B cell (primary cell): ENCODE data around the gene HDAC11. TPM values are rescaled to one million over a fixed set of nuclear protein-coding genes. Genes with fewer than 3 reads are reported as not detected.

ENCODE experiments used
- ATAC-seq: fragments of 200-7000 bp; cut with Tn5 transposase; one replicate; pipeline ENCODE4 v1.10.0; 2021; ENCODE audit warnings: low read depth, mild to moderate bottlenecking, moderate number of reproducible peaks, moderate library complexity
- CTCF ChIA-PET: fragments of 350-600 bp; sonication (Branson Sonifier 250); formaldehyde crosslinking; loops from one replicate; lab custom pipeline; 2021; ENCODE audit warnings: antibody characterized with exemption, inconsistent platforms; lab: Charles Lee
- POLR2A ChIA-PET: fragments of 350-600 bp; sonication (Branson Sonifier 250); formaldehyde crosslinking; loops from one replicate; lab custom pipeline; 2021; ENCODE audit warnings: antibody characterized with exemption; lab: Charles Lee
- DNase-seq: peaks from one replicate; pipeline ENCODE4 v3.0.0; 2013
- H2AFZ ChIP-seq: 2 replicates; pipeline ENCODE4 v1.6.1; 2012; ENCODE audit warnings: mild to moderate bottlenecking, low read depth, low read length; ENCODE audit not compliant: insufficient read depth, poor library complexity, severe bottlenecking
- H3K27ac ChIP-seq, 2 donors: 1 replicate in 1 of 2; 2 replicates in 1 of 2; pipeline ENCODE4 v1.5.1; 2012 to 2013; ENCODE audit warnings: low read length in 2 of 2, mild to moderate bottlenecking in 2 of 2, moderate library complexity in 1 of 2
- H3K27me3 ChIP-seq, 4 experiments: fragments of 200-600 bp in 1 of 4; sonication (generic) in 1 of 4; replicated peaks in 1 of 4; 1 replicate in 2 of 4; 2 replicates in 2 of 4; pipeline versions ENCODE4 v1.6.1 to v1.7.0; 2013 to 2016; ENCODE audit warnings: low read length in 3 of 4, mild to moderate bottlenecking in 2 of 4, mixed read lengths in 1 of 4, moderate library complexity in 1 of 4; ENCODE audit not compliant: insufficient read depth in 4 of 4, control insufficient read depth in 3 of 4; ENCODE audit errors: control extremely low read depth in 1 of 4
- H3K36me3 ChIP-seq, 2 experiments: replicated peaks in 1 of 2; 1 replicate in 1 of 2; 2 replicates in 1 of 2; pipeline versions ENCODE4 v1.6.1 to v1.7.1; 2013; ENCODE audit warnings: low read length in 1 of 2; ENCODE audit not compliant: insufficient read depth in 2 of 2, control insufficient read depth in 1 of 2; ENCODE audit errors: control extremely low read depth in 1 of 2, extremely low read depth in 1 of 2
- H3K4me1 ChIP-seq, 2 donors: fragments of 200-600 bp in 1 of 2; sonication (generic) in 1 of 2; 1 replicate in 1 of 2; 2 replicates in 1 of 2; pipeline versions ENCODE4 v1.5.1 to v1.6.1; 2013 to 2017; ENCODE audit warnings: low read length in 2 of 2; ENCODE audit not compliant: control insufficient read depth in 2 of 2, insufficient read depth in 2 of 2
- H3K4me2 ChIP-seq: replicated peaks from 2 replicates; pipeline ENCODE3; 2012; ENCODE audit warnings: mild to moderate bottlenecking, low read depth, low read length; ENCODE audit not compliant: poor library complexity, severe bottlenecking
- H3K4me3 ChIP-seq, 5 experiments: fragments of 200-600 bp in 1 of 5; sonication (generic) in 1 of 5; 1 replicate in 3 of 5; 2 replicates in 2 of 5; pipeline versions ENCODE4 v1.5.1 to v1.7.0; 2011 to 2016; ENCODE audit warnings: low read length in 4 of 5, mild to moderate bottlenecking in 4 of 5, low read depth in 2 of 5, control low read depth in 1 of 5, moderate library complexity in 1 of 5; ENCODE audit not compliant: insufficient read depth in 1 of 5; ENCODE audit errors: control extremely low read depth in 1 of 5, extremely low read depth in 1 of 5
- H3K79me2 ChIP-seq: fragments of 200-600 bp; sonication (generic); one replicate; pipeline ENCODE4 v1.6.0; 2016; ENCODE audit warnings: low read length; ENCODE audit not compliant: control insufficient read depth, insufficient read depth
- H3K9ac ChIP-seq: fragments of 200-600 bp; sonication (generic); 2 replicates; pipeline ENCODE4 v1.6.1; 2017; ENCODE audit warnings: mild to moderate bottlenecking, low read length, moderate library complexity
- H3K9me3 ChIP-seq, 3 donors: one replicate each; pipeline versions ENCODE4 v1.6.1 to v1.7.1; 2013; ENCODE audit warnings: low read length in 2 of 3; ENCODE audit not compliant: control insufficient read depth in 2 of 3, insufficient read depth in 1 of 3; ENCODE audit errors: control extremely low read depth in 1 of 3
- H4K20me1 ChIP-seq: 2 replicates; pipeline ENCODE4 v1.6.0; 2012; ENCODE audit warnings: mild to moderate bottlenecking, low read length; ENCODE audit not compliant: insufficient read depth, control insufficient read depth, poor library complexity, severe bottlenecking
- H3K27ac Mint-ChIP-seq: one replicate; pipeline ENCODE4 v1.8.0; 2021; ENCODE audit warnings: mixed read lengths
- H3K27me3 Mint-ChIP-seq: one replicate; pipeline ENCODE4 v1.8.0; 2021; ENCODE audit warnings: mixed read lengths
- H3K4me1 Mint-ChIP-seq: one replicate; pipeline ENCODE4 v1.8.0; 2021; ENCODE audit warnings: mixed read lengths
- H3K4me3 Mint-ChIP-seq: one replicate; pipeline ENCODE4 v1.8.0; 2021; ENCODE audit warnings: mixed read lengths
- H3K9me3 Mint-ChIP-seq: one replicate; pipeline ENCODE4 v1.8.0; 2022; ENCODE audit warnings: mixed read lengths; ENCODE audit not compliant: insufficient read depth
- CTCF ChIP-seq: fragments of 200-600 bp; IDR thresholded peaks from one replicate; pipeline ENCODE4 v1.8.0; 2022; ENCODE audit warnings: antibody characterized with exemption, mild to moderate bottlenecking
- EZH2 ChIP-seq: IDR thresholded peaks from 2 replicates; pipeline ENCODE4 v1.6.1; 2012; ENCODE audit warnings: borderline replicate concordance, low read depth, mild to moderate bottlenecking, moderate library complexity, low read length; ENCODE audit not compliant: insufficient read depth, poor library complexity, severe bottlenecking
- WGBS: methylation state at CpG from one replicate; pipeline ENCODE4 v1.1.5; 2013; ENCODE audit warnings: missing lambda C conversion rate; ENCODE audit not compliant: insufficient coverage; 5-methylcytosine and 5-hydroxymethylcytosine counted together
- intact Hi-C: fragments of 100-400 bp; cut with micrococcal nuclease; formaldehyde crosslinking; loops from one replicate; pipeline ENCODE4 v1.10.0; 2022
- polyA plus RNA-seq: library from polyadenylated mRNA; depleted of rRNA; stranded (reverse); fragments of >200 nt; gene quantifications from 2 replicates; pipeline ENCODE4 v1.2.3, GENCODE V29; 2012
- total RNA-seq, 2 donors: library from RNA; stranded (reverse); fragments of 120-200 nt in 1 of 2; gene quantifications; 1 replicate in 1 of 2; 2 replicates in 1 of 2; pipeline versions ENCODE4 v1.2.3 to v1.2.4, GENCODE V29; 2013 to 2022

Gene HDAC11
- total and polyA plus RNA-seq, 2 donors (not counting 1 experiment from before 2014, with no cell fraction given) = 0.76 to 5.5 TPM

- H3K36me3 ChIP-seq = no peaks in the 10 kb centered on the region
- peak overlapping the region; percentile 83 for H3K4me2 ChIP-seq
- ATAC-seq (no peak), DNase-seq (no peak)
- TF ChIP-seq EZH2 = no peak
- peaks cover 0 to 16% of the 10 kb centered on the region in 2 donors for H3K4me1 ChIP-seq
- no peaks in the 10 kb centered on the region for H3K9me3 ChIP-seq
- H3K4me3 ChIP-seq = peak overlapping the region; percentile 65 to 90 (median 80)
- WGBS = 7% methylated on average over 13 of the region's 13 CpGs
- CTCF ChIA-PET = interaction anchor here (1.0 to 3.5 kb wide), 8 partner anchors 13 to 470 kb away, joined by 3 to 14 read pairs (median 6); no protein-coding TSS in a partner anchor
- no peaks in the 10 kb centered on the region for H3K9me3 Mint-ChIP-seq
- intact Hi-C loops = no loop called here
- H3K27me3 ChIP-seq = no peaks in the 10 kb centered on the region
- H3K27ac ChIP-seq = peak overlapping the region in 1 of 2 donors; percentile 86
- peaks cover 7% of the 10 kb centered on the region for H3K4me1 Mint-ChIP-seq
- H2AFZ ChIP-seq = peak overlapping the region; percentile 88
- POLR2A ChIA-PET = interaction anchor here (1.6 to 2.0 kb wide), 2 partner anchors 27 to 59 kb away, joined by 7 read pairs; partner anchors contain the start of gene NUP210
- H3K27ac Mint-ChIP-seq = peak overlapping the region; percentile 84
- H3K79me2 ChIP-seq = no peaks in the 10 kb centered on the region
- no peaks in the 10 kb centered on the region for H4K20me1 ChIP-seq
- H3K27me3 Mint-ChIP-seq = peaks cover 6% of the 10 kb centered on the region
- peak overlapping the region; percentile 92 for H3K4me3 Mint-ChIP-seq
- H3K9ac ChIP-seq = peak overlapping the region; percentile 94
These were observed 849 bp upstream of the HDAC11 start for GRCh38 chr3:13479332-13479581.

GRCh38 chr3:13480340-13481318, 523 bp downstream of the HDAC11 start:
- no peak for TF ChIP-seq CTCF
- TF ChIP-seq EZH2 = no peak
- H3K27me3 ChIP-seq = no peaks in the 10 kb centered on the region
- no peaks in the 10 kb centered on the region for H3K9me3 ChIP-seq
- H4K20me1 ChIP-seq = no peaks in the 10 kb centered on the region
- peak overlapping the region in 4 of 5 experiments; percentile 24 to 86 (median 72) for H3K4me3 ChIP-seq
- POLR2A ChIA-PET = interaction anchor here (0.6 to 2.0 kb wide), 10 partner anchors 12 to 468 kb away, joined by 3 to 10 read pairs (median 4); partner anchors contain the start of gene NUP210
- peak overlapping the region; percentile 83 for H3K4me2 ChIP-seq
- Mint-ChIP-seq H3K27ac (no peak overlapping the region), H3K9me3 (no peaks in the 10 kb centered on the region), H3K4me3 (peak overlapping the region; percentile 92), H3K4me1 (peaks cover 7% of the 10 kb centered on the region), H3K27me3 (no peaks in the 10 kb centered on the region)
- 22% methylated on average over 70 of the region's 70 CpGs for WGBS
- H3K79me2 ChIP-seq = no peaks in the 10 kb centered on the region
- ATAC-seq (peak; percentile 6), DNase-seq (no peak)
- no peak overlapping the region for H3K27ac ChIP-seq
- H2AFZ ChIP-seq = peak overlapping the region; percentile 88
- peak overlapping the region; percentile 94 for H3K9ac ChIP-seq
- CTCF ChIA-PET = interaction anchor here (0.6 to 3.5 kb wide), 11 partner anchors 9 to 637 kb away, joined by 3 to 14 read pairs (median 4); no protein-coding TSS in a partner anchor
- no peaks in the 10 kb centered on the region for H3K36me3 ChIP-seq
- intact Hi-C loops = loop anchor here (1.0 kb wide), 5 partner anchors 29 to 816 kb away; partner anchors contain the start of genes RAF1 and RPL32
- peaks cover 0 to 20% of the 10 kb centered on the region in 2 donors for H3K4me1 ChIP-seq
